AG09319 (cell line): Measurements from ENCODE around the gene DCXR.

Experiments
- DNase-seq: peaks from one replicate; pipeline ENCODE4 v3.0.0-alpha.2; 2010; ENCODE audit warnings: low read depth; ENCODE audit errors: extremely low read depth
- CTCF ChIP-seq: IDR thresholded peaks from 2 replicates; pipeline ENCODE4 v1.5.1; 2011; ENCODE audit warnings: low read depth, mild to moderate bottlenecking, inconsistent platforms, low read length, moderate library complexity

Gene DCXR

GRCh38 chr17:82014432-82014831 is 23.1 kb downstream of the DCXR start:
- TF ChIP-seq CTCF = no peak
- no peak for DNase-seq

- no peak for TF ChIP-seq CTCF
- DNase-seq = no peak
Measured at GRCh38 chr17:82013772-82014321, 23.6 kb downstream of the DCXR start.

- DNase-seq = no peak
- no peak for TF ChIP-seq CTCF
Measured at GRCh38 chr17:82013341-82013740, 24.2 kb downstream of the DCXR start.

GRCh38 chr17:82012640-82013295 is 24.7 kb downstream of the DCXR start:
- no peak for DNase-seq
- TF ChIP-seq CTCF = no peak

- TF ChIP-seq CTCF = no peak
- DNase-seq = no peak
Measured at GRCh38 chr17:82012261-82012639, 25.2 kb downstream of the DCXR start.

- DNase-seq = no peak
- TF ChIP-seq CTCF = no peak
Measured at GRCh38 chr17:82011617-82012187, 25.8 kb downstream of the DCXR start.

GRCh38 chr17:82010575-82011525 is 26.6 kb downstream of the DCXR start:
- no peak for DNase-seq
- no peak for TF ChIP-seq CTCF
